GM04504 (cell line): ENCODE measurements around the gene KCNG4.

Source experiments
- DNase-seq: peaks from one replicate; pipeline ENCODE4 v3.0.0-alpha.2; 2012; ENCODE audit warnings: low read depth

KCNG4 gene, protein sequence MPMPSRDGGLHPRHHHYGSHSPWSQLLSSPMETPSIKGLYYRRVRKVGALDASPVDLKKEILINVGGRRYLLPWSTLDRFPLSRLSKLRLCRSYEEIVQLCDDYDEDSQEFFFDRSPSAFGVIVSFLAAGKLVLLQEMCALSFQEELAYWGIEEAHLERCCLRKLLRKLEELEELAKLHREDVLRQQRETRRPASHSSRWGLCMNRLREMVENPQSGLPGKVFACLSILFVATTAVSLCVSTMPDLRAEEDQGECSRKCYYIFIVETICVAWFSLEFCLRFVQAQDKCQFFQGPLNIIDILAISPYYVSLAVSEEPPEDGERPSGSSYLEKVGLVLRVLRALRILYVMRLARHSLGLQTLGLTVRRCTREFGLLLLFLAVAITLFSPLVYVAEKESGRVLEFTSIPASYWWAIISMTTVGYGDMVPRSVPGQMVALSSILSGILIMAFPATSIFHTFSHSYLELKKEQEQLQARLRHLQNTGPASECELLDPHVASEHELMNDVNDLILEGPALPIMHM

DNA sequence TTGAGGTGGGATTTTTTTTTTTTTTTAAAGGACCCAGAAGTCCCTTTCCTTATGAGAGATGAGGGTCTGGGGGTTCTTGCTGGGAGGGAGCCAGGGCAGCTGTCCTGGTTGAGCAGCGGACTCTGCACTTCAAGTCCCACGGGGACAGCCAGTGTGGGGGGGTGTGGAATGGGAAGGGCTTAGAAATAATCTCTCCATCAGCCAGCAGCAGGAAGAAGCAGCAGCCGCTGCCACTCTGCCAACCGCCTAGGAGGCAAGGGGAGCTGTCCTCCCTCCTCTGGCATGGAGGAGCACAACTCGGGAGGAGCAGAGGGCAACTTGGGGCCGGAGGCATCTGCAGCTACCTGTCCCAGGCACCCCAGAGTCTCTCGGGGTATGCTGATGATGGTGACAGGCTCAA lies at the start of gene KCNG4:
Gene KCNG4 (minus strand): TSS at position 104 of the 400 bp plus-strand sequence. CDS start 2,527 bp downstream, outside the sequence.
- DNase-seq, result no peak

DNA sequence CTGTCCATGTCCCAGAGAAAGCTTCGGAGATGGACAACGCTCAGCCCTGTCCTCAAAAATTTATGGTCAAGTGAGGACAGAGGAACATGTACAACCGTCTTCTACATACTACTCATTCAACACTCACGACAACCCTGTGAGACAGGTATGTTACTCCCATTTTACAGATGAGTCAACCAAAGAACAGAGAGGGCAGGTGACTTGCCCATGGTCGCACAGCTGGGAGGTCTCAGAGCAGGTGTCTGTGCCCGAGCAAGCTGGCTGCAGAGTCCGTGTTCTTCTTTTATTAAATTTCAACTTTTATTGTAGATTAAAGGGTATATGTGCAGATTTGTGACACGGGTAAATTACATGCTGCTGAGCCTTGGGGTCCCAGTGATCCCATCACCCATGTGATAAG lies 49.1 kb upstream of the KCNG4 start:
- DNase-seq, result no peak

DNA sequence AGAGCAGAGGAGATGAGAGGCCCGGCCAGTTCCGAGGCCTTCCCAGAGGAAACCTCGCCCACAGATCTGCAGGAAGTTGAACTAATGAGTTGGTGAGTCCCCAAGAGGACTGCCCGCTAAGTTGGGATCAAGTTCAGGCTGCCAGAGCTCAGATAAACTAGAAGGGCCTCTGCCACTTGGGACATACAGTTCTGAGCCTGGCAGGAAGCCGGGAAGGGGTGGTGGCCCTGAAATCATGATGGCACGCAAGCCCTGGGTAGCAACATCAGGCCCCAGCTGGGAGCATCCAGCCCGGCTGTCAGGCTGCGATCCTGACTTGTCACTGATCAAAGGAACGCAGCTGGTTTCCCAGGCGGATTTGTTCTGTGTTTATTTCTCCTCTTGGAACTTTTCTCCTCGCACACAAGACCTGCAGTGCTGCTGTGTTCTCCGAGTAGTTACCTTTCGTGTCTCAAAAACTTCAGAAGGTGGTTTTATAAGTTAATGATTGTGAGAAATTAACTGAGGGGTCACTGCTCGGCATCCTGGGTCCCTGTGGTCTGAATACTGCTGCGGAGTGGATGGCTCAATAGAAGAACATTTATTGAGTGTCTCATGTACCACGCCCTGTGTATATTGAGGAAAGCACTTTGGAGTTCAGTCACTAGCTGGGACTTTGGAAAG lies 46.9 kb upstream of the KCNG4 start:
- no peak for DNase-seq

DNA sequence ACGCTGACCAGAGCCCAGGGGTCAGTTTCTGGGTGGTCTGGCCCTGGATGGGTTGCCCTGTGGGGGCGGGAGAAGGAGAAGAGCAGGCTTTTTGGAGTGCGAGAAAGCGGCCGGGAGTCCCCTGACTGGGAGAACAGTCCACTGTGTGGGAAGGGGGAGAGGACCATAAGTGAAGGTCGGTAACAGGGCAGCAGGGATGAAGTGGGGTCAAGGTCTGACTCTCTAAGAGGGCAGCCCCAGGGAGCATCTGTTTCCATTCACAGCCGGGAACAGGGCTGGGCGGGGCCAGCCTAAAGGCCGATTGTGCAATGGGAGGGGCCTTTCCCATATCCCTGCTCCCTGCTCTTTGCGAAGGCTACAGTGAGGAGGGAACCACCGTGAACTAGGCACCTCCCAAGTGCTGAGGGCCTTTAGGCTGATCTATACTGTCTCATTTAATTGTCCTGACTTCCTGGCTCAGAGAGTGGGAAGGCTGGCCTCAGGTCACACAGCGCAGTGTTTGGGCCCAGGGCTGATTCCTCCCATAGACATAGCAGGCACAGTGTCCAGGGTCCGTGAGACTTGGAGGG lies 44.4 kb upstream of the KCNG4 start:
- DNase-seq, result no peak

DNA sequence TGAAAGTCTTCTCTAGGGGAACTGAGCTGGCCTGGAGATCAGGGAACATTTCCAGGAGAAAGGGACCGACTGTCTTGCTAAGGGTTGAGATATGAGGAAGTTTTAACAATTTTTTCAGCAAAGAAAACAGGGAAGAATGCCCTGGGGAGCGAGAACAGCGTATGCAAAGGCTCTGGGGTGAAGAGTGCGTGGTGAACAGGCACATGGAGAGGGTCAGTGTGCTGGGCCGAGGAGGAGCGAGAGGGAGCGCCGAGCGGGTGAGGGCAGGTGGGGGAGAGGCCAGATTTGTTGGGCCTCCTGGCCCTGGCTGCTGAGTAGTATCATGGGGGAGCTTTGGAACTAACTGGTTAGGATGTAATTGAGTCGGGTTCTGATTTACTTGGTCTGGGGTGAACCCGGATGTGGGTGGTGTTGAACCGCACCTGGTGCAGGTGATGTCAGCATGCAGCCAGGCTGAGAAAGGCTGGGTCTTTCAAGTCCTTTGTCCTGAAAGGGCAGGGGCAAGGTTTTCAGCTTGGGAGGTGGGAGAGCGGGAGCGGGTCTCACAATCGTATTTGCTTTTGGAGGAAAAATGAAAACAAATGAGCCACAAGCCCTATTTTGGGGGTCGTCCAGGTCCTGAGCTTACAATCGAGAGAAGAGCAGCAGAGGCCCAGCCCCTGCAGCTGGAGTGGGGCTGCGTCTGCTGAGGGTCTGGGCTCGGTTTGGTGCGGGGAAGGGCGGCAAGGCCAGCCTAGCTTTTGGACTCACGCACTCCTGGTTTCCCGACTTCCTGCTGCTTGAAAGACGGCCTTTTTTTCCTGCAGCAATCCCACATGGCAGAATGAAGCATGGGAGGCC lies 43.7 kb upstream of the KCNG4 start:
- no peak for DNase-seq

DNA sequence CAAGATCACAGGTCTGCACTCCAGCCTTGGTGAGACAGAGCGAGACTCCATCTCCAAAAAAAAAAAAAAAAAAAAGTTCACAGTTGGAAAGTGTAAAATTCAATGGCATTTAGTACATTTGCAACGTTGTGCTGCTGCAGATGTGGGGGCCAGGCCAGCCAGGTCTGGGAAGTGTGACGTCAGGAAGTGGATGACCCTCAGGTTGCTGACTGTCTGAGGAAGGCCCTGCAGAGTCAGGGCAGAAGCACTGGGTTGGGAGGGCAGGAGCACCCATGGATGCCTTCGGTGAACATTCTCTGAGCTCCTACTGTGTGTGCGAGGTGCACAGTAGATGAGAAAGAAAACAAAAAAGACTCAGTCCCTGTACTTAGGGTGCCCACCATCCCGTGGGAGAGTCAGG lies 42.7 kb upstream of the KCNG4 start:
- no peak for DNase-seq

DNA sequence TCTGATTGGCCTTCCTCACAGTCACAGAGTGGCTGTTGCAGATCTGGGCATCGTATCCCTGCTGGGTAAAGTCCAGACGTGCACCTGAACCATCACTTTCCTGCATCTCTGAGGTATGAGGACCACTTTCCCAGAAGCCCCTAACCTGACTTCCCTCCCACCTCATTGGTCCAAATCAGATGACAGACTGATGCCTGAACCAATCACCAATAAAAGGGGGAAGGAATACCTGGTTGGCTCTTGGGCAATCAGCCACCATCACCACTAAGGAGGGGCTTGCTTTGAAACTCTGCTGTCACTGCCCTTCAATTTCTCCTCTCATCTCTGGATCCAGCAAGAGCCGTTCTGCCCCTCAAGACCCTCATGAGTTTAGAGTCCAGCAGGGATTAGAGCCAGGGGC lies 41.3 kb upstream of the KCNG4 start:
- no peak for DNase-seq

DNA sequence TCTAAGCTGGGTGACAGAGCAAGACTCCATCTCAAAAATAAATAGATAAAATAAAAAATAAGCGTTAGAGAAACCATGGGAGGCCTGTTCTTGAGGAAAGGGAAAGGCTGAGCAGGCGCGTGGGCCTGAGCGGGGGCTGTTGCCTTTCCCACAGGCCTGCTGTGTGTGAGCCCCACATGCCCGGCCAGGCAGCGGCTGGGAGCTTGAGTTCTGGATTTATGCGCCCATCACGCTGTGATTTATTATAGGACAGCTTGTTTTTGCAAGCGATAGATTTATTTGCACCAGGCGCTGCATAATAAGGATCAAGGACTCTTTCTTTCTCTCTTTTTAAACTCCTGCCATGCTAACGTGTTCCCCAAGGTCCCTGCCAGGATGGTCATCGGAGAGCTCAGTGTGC lies 40.1 kb upstream of the KCNG4 start:
- no peak for DNase-seq

DNA sequence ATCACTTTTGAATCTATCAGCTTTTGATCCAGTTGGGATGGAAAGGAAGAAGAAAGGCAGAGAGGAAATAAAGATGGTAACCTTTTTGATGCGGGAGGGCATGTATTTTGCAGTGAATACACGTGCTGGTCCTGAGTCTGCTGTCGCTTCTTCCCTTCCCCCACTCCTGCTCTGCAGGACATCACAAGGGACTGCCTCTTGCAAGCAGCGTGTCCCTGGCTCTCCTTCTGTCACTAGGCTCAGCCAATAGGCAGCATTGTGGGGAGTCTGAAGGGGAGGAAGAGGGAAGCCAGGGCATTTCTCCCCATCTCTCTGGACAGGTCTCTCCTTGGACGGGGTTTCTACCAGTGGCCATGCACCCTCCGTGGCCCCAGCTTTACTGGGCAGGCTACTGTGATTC lies 39.2 kb upstream of the KCNG4 start:
- no peak for DNase-seq

DNA sequence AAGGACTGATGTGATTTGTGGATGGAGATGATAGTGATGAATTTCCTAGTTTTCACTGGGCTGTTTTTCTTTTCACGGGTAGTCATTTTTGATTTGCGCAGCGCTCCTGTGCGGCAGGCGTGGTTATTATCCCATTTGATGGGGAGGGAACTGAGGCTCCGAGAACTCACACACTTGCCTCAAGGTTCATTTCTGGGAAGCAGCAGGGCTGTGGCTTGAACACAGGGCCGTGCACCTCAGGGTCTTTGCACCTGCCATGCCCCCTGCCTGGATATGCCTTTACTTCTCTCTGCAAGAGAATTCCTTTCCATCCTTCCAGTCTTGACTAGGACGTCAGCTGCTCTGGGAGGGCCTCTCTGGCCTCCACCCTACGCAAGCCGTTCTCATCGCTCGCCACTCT lies 38.5 kb upstream of the KCNG4 start:
- DNase-seq, result no peak

DNA sequence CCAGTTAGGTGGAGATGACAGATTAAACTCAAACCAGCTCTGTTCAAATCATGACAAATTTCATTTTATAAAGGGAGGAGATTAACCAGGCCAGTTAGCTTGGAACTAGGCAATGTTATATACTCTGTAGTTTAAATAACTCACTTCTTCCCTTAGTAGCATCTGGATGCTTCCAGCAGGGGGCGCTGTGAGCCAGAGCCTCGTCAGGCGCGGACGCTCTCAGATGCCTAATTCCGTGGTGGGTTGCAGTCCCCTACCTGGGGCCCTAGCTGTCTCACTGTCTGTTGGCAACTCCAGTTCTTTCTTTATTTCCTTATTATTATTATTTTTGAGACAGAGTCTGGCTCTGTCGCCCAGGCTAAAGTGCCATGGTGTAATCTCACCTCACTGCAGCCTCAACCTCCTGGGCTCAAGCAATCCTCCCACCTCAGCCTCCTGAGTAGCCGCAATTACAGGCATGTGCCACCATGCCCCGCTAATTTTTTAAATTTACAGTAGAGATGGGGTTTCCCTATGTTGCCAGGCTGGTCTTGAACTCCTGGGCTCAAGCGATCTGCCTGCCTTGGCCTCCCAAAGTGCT lies 37.5 kb upstream of the KCNG4 start:
- DNase-seq, result no peak

DNA sequence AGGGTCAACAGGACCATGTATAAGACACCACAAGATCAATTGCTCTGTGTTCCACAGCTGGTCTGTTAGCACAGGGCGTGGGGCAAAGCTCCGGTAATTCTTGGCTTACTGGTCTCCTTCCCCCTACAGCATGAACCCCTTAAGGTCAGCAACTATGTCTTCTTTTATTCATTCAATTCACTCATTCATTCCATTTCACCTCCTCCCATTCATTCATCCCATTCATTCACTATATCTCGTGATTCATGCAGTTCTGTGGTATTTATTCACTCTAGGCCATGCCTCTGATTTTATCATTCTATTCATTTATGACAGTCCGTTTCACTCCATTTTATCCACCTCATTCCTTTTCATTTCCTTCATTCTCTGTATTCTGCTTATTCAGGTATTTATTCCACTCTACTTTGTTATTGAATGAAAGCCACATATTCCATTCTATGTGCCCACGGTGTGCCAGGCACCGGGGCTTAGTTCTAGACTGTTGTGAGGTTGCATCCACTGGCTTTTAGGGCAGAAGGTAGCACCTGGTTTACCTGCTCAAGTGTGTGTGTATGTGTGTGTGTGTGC lies 35.9 kb upstream of the KCNG4 start:
- DNase-seq, result no peak

DNA sequence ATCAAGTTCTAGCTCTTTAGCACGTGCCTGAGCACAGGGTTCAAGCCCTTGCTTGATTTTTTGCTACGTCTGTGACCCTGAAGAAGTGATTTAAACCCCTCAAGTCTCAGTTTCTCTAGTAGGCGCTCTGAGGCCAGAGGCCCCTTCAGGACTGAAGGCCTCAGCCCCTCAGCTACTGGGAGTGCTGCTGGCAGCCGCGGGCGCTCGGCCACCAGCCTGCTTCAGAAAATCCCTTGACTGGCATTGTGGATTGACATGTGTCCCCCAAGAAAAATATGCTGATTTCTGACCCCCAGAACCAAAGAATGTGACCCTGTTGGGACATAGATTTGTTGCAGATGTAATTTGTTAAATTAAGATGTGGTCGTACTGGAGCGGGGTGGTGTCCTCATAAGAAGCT lies 34.7 kb upstream of the KCNG4 start:
- no peak for DNase-seq

DNA sequence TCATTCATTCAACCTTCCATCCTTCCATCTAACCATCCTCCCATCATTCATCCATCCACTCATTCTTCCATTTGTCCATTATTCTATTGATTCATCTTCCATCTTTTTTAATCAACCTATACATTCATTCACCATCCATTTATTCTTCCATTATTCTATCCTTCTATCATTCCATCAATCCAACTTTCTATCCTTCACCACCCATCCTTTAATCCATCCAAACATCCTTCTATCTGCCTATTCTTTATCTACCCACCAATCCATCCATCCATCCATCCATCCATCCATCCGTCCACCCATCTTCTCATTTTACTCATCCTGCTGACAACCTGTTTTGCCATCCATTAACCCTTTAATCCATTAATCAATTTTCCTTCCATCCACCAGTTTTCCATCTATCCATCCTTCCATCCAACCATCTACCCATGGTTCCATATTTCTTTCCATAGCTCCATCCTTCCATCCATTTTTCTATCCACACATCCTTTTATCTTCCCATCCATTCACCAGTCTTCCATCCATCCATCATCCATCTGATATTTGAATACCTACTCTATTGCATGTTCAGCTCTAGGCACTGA lies 33.0 kb upstream of the KCNG4 start:
- no peak for DNase-seq

DNA sequence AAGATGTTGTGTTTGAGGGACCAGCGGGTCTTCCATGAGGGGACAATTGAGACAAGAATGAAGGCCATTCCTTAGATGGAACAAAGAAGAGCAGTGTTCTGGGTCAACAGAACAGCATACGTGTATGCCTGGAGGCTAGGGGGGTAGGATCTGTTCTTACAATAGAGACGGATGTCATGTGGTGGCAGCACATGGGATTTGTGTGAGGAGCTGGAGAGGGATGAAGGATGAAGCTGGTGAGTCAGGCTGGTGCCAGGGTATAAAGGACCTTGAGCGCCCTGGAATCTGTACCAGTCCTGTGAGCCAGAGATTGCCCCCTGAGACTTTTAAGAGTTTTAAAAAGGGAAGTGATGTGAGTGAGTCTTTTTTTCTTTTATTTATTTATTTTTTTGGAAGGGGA lies 32.1 kb upstream of the KCNG4 start:
- DNase-seq, result no peak

DNA sequence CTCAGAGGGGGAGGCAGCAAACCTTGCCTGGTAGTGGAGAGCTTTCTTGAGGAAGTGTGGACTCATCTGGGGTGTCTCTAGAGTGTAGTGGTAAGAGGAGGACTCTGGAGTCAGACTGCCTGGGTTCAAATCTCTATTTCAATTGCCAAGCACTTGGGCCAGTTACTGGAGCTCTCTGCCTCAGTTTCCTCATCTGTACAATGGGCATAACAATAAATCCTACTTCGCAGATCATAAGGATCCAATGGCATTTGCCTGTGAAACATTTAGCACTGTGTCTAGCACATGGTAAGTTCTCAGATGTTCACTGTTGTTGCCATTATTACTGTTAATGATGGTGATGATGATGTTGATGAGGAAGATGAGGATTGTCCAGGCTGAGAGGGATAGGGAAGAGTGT lies 31.2 kb upstream of the KCNG4 start:
- no peak for DNase-seq

DNA sequence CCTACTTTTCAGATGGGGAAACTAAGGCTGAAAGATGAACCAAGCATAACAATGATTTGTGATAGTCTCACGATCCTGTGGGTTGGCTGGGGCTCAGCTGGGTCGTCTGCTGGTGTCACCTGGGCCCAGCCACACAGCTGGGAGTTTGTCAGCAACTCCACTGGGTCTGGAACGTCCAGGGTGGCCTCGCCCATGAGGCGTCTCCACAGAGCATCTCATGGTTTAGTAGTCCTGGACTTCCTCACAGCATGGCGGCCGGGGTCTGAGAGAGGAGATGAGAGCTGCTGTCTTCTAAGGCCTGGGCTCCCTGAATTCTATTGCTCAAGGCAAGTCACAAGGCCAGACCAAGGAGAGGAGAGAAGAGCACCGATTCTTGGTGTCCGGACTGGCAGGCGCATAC lies 30.7 kb upstream of the KCNG4 start:
- DNase-seq, result no peak

DNA sequence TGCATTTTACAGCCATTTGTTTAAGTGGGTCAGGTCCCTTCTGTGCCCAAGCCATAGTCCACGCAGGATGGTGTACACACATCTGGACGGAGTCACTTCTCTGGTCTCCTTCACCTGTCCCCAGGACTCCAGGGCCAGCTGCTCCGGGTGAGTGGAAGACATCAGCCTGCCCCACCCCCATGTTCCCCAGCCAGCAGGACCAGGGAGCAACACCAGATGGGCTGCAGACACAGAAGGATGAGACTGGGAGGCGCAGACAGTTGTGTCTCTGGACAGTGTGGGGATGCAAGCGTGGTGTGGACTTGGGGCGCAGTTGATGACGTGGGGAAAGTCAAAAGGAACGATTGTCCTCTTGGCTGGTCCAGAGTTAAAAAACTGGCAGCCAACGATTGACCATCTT lies 30.3 kb upstream of the KCNG4 start:
- no peak for DNase-seq

DNA sequence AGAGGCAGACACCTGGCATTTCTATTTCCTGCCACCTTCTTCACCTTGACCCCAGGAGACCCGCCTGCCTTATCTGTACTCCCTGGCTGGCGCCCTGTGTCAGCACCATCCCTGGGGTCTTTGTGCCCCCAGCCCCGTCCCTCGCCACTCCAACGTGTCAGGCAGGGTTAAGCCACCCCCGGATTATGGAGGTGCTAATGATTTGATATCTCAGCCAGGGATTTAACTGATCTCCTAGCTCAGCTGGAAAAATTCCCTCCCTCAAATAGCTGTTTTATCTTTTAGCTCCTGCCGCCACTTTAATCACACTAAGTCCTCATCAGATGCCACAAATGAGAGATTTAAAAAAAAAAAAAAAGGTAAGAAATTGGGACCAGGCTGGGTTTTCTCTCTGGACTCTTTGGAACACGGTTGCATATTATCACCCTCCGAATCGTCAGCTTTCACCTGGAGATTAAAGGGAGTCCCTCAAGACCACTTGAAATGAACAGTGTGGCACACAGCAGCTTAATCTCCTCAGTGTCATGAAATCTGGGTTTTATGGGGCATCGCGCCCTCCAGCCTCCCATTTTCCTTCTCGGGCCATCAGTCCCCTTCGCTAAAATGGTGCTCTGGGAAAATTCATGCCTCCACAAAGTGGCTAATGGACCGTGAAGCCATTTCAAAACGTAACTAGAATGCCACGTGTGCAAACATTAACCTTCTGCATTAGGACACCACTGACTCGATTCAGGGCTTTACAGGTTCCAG lies 28.7 kb upstream of the KCNG4 start:
- DNase-seq, result no peak

DNA sequence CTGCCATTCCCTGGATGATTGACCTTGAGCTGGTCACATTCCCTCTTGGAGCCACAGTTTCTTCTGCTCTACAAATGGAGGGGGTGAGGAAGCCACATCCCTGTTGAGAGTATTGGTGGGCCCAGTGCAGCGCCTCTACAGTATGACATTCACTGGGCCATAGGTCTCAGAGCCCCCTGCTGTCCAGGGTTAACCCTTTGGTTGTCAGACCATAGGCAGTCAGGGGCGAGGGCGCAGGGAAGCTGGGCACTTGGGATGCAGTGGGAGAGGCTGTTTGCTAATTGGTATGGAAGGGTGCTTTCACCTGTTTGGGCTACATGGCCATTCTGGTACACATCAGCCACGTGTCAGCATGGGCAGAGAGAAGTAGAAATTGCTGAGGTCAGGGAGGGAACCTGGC lies 27.6 kb upstream of the KCNG4 start:
- no peak for DNase-seq

DNA sequence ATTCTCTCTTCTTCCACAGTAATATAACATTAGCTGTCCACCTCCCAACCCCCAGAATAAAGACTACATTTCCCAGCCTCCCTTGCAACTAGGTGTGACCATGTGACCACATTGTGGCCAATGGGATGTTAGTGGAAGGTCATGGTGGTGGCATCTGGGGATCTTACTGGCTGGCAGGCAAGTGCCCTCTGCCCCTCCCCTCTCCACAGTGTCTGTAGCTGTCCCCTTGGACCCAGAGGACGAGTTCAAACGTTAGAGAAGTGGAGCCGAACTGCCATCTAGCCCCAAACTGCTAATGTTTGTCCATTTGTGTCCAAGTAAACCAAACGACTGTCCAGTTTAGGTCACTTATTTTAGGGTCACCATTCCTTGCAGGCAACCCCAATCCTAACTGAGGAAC lies 26.6 kb upstream of the KCNG4 start:
- no peak for DNase-seq
